Tibial artery (tissue), 4 donors: ENCODE data around the gene IGLON5.

ENCODE experiments used
- DNase-seq, 2 donors: peaks; one replicate each; pipeline ENCODE4 v3.0.0-alpha.2; 2019
- H3K27ac ChIP-seq, 2 donors: fragments of 200-600 bp; sonication (generic) in 1 of 2; 1 replicate in 1 of 2; 2 replicates in 1 of 2; pipeline ENCODE4 v1.5.1; 2018 to 2019; ENCODE audit warnings: mild to moderate bottlenecking in 1 of 2
- H3K27me3 ChIP-seq, 2 donors: fragments of 200-600 bp; sonication (generic) in 1 of 2; one replicate each; pipeline versions ENCODE4 v1.5.1 to v1.6.0; 2016 to 2019
- H3K36me3 ChIP-seq, 3 donors: fragments of 200-600 bp; sonication (generic) in 2 of 3; one replicate each; pipeline ENCODE4 v1.5.1; 2016 to 2019; ENCODE audit warnings: mild to moderate bottlenecking in 2 of 3
- H3K4me1 ChIP-seq, 4 donors: fragments of 200-600 bp; sonication (generic) in 2 of 4; 1 replicate in 3 of 4; 2 replicates in 1 of 4; pipeline ENCODE4 v1.5.1; 2016 to 2019
- H3K4me3 ChIP-seq, 2 donors: fragments of 200-600 bp; sonication (generic) in 1 of 2; 1 replicate in 1 of 2; 2 replicates in 1 of 2; pipeline ENCODE4 v1.5.1; 2018 to 2019; ENCODE audit warnings: mild to moderate bottlenecking in 2 of 2
- H3K9me3 ChIP-seq, 3 donors: fragments of 200-600 bp; sonication (generic) in 1 of 3; one replicate each; pipeline ENCODE4 v1.5.1; 2016 to 2019
- CTCF ChIP-seq, 2 experiments: fragments of 200-600 bp in 1 of 2; fragments of 450-650 bp in 1 of 2; IDR thresholded peaks; one replicate each; pipeline ENCODE4 v1.5.1; 2017 to 2019; ENCODE audit warnings: antibody characterized with exemption in 2 of 2, mild to moderate bottlenecking in 1 of 2, moderate library complexity in 1 of 2
- intact Hi-C: fragments of 100-400 bp; cut with DNase I; formaldehyde crosslinking; loops from one replicate; pipeline ENCODE4 v1.15.0; 2023; ENCODE audit warnings: low total_unique reads

Gene IGLON5

GRCh38 chr19:51293571-51294210 lies 17.8 kb upstream of the IGLON5 start:
- H3K4me3 ChIP-seq, result no peak overlapping the region
- H3K36me3 ChIP-seq, result no peaks in the 10 kb centered on the region
- no peak for DNase-seq
- intact Hi-C loops, result no loop called here
- no peaks in the 10 kb centered on the region for H3K9me3 ChIP-seq
- peaks cover 0 to 30% of the 10 kb centered on the region in 2 donors for H3K27me3 ChIP-seq
- H3K4me1 ChIP-seq, result no peaks in the 10 kb centered on the region
- TF ChIP-seq CTCF (IDR thresholded peaks at IDR 0.05), result no peak
- no peak overlapping the region for H3K27ac ChIP-seq

GRCh38 chr19:51294211-51294976 lies 17.1 kb upstream of the IGLON5 start:
- Histone ChIP-seq H3K27me3 (peaks cover 0 to 30% of the 10 kb centered on the region in 2 donors), H3K4me3 (no peak overlapping the region), H3K4me1 (no peaks in the 10 kb centered on the region), H3K27ac (no peak overlapping the region), H3K9me3 (no peaks in the 10 kb centered on the region), H3K36me3 (no peaks in the 10 kb centered on the region)
- no peak for DNase-seq
- intact Hi-C loops, result no loop called here
- TF ChIP-seq CTCF (IDR thresholded peaks at IDR 0.05), result no peak

GRCh38 chr19:51294977-51295375 lies 16.5 kb upstream of the IGLON5 start:
- Histone ChIP-seq H3K27me3 (peaks cover 0 to 30% of the 10 kb centered on the region in 2 donors), H3K9me3 (no peaks in the 10 kb centered on the region), H3K4me1 (no peaks in the 10 kb centered on the region), H3K4me3 (no peak overlapping the region), H3K27ac (no peak overlapping the region), H3K36me3 (no peaks in the 10 kb centered on the region)
- no peak for DNase-seq
- intact Hi-C loops, result no loop called here
- TF ChIP-seq CTCF (IDR thresholded peaks at IDR 0.05), result no peak

- Histone ChIP-seq H3K36me3 (no peaks in the 10 kb centered on the region), H3K27me3 (peaks cover 0 to 30% of the 10 kb centered on the region in 2 donors), H3K9me3 (no peaks in the 10 kb centered on the region), H3K27ac (no peak overlapping the region), H3K4me1 (no peaks in the 10 kb centered on the region), H3K4me3 (no peak overlapping the region)
- no peak for DNase-seq
- TF ChIP-seq CTCF (IDR thresholded peaks at IDR 0.05), result no peak
- intact Hi-C loops, result no loop called here
Observed at GRCh38 chr19:51295382-51296126, 15.9 kb upstream of the IGLON5 start.

- Histone ChIP-seq H3K4me1 (no peaks in the 10 kb centered on the region), H3K9me3 (no peaks in the 10 kb centered on the region), H3K36me3 (no peaks in the 10 kb centered on the region), H3K27me3 (peaks cover 0 to 30% of the 10 kb centered on the region in 2 donors), H3K4me3 (no peak overlapping the region), H3K27ac (no peak overlapping the region)
- no peak for TF ChIP-seq CTCF (IDR thresholded peaks at IDR 0.05)
- intact Hi-C loops, result no loop called here
- DNase-seq, result no peak
Observed at GRCh38 chr19:51296336-51297093, 14.9 kb upstream of the IGLON5 start.
